H1 (cell line): ENCODE data around the gene ATP2B1. TPM values are rescaled to one million over a fixed set of nuclear protein-coding genes. Genes with fewer than 3 reads are reported as not detected.

Source experiments
- CTCF ChIA-PET: fragments of 300-600 bp; sonication (Branson Sonifier 250); formaldehyde crosslinking; loops from one replicate; lab custom pipeline; 2021; ENCODE audit not compliant: partially characterized antibody; lab: Charles Lee
- POLR2A ChIA-PET: fragments of 300-600 bp; sonication (Branson Sonifier 250); formaldehyde crosslinking; loops from one replicate; lab custom pipeline; 2021; ENCODE audit warnings: inconsistent platforms; ENCODE audit not compliant: partially characterized antibody; lab: Charles Lee
- DNase-seq, 2 experiments: peaks; one replicate each; pipeline versions ENCODE4 v3.0.0 to v3.0.0-alpha.2; 2010 to 2022; ENCODE audit warnings: low spot score in 2 of 2, low read depth in 1 of 2, mixed read lengths in 1 of 2
- FAIRE-seq: peaks from 2 replicates; lab custom pipeline; 2011; peaks lifted over from hg19 to GRCh38; lab: Jason Lieb, UNC
- H2AFZ ChIP-seq: 2 replicates; pipeline ENCODE4 v1.8.1; 2012; ENCODE audit warnings: low read length, inconsistent platforms
- H2AK5ac ChIP-seq: 2 replicates; pipeline ENCODE4 v1.6.1; 2013; ENCODE audit warnings: low read depth, low read length
- H2BK120ac ChIP-seq: replicated peaks from 2 replicates; pipeline ENCODE3; 2013; ENCODE audit warnings: low read depth, low read length, inconsistent platforms
- H2BK12ac ChIP-seq: 2 replicates; pipeline ENCODE4 v1.6.1; 2013; ENCODE audit warnings: low read depth, low read length
- H2BK15ac ChIP-seq: 2 replicates; pipeline ENCODE4 v1.6.1; 2013; ENCODE audit warnings: low read length
- H2BK20ac ChIP-seq: 2 replicates; pipeline ENCODE4 v1.6.1; 2013; ENCODE audit warnings: low read length
- H2BK5ac ChIP-seq: 2 replicates; pipeline ENCODE4 v1.6.1; 2013; ENCODE audit warnings: low read depth, low read length
- H3K14ac ChIP-seq: 2 replicates; pipeline ENCODE4 v1.6.1; 2013; ENCODE audit warnings: inconsistent platforms; ENCODE audit not compliant: insufficient read length
- H3K18ac ChIP-seq: 2 replicates; pipeline ENCODE4 v1.6.1; 2013; ENCODE audit warnings: low read length; ENCODE audit errors: extremely low read depth
- H3K23ac ChIP-seq: 2 replicates; pipeline ENCODE4 v1.6.1; 2013; ENCODE audit warnings: inconsistent platforms; ENCODE audit not compliant: insufficient read length
- H3K23me2 ChIP-seq: 2 replicates; pipeline ENCODE4 v1.6.1; 2013; ENCODE audit warnings: low read depth, low read length
- H3K27ac ChIP-seq: 2 replicates; pipeline ENCODE4 v1.6.1; 2011; ENCODE audit warnings: low read depth, low read length, inconsistent platforms
- H3K27me3 ChIP-seq, 4 experiments: replicated peaks in 1 of 4; 1 replicate in 1 of 4; 2 replicates in 3 of 4; pipeline versions ENCODE4 v1.6.1 to v1.8.1; 2011 to 2013; ENCODE audit warnings: low read length in 3 of 4, mild to moderate bottlenecking in 3 of 4, inconsistent platforms in 2 of 4, mixed read lengths in 2 of 4, moderate library complexity in 1 of 4; ENCODE audit not compliant: control insufficient read depth in 3 of 4, insufficient read depth in 3 of 4; ENCODE audit errors: extremely low read depth in 1 of 4
- H3K36me3 ChIP-seq, 4 experiments: 2 replicates each; pipeline versions ENCODE4 v1.6.1 to v1.8.1; 2011 to 2013; ENCODE audit warnings: mild to moderate bottlenecking in 4 of 4, low read length in 3 of 4, moderate library complexity in 2 of 4, control low read depth in 1 of 4, inconsistent platforms in 1 of 4; ENCODE audit not compliant: insufficient read depth in 4 of 4, control insufficient read depth in 2 of 4
- H3K4ac ChIP-seq: replicated peaks from 2 replicates; pipeline ENCODE3; 2013; ENCODE audit warnings: low read length, low read depth, mixed read lengths, inconsistent platforms; ENCODE audit not compliant: insufficient read length
- H3K4me1 ChIP-seq, 4 experiments: replicated peaks in 1 of 4; 1 replicate in 1 of 4; 2 replicates in 3 of 4; pipeline versions ENCODE4 v1.6.1 to v1.8.1; 2011 to 2013; ENCODE audit warnings: low read length in 3 of 4, inconsistent platforms in 2 of 4, mixed read lengths in 1 of 4; ENCODE audit not compliant: insufficient read depth in 4 of 4, control insufficient read depth in 3 of 4
- H3K4me2 ChIP-seq, 2 experiments: 2 replicates each; pipeline versions ENCODE4 v1.6.1 to v1.8.1; 2011 to 2013; ENCODE audit warnings: low read depth in 2 of 2, low read length in 2 of 2, control low read depth in 1 of 2, inconsistent platforms in 1 of 2, mild to moderate bottlenecking in 1 of 2; ENCODE audit not compliant: insufficient read depth in 1 of 2
- H3K4me3 ChIP-seq, 4 experiments: fragments of 200-600, 300-600 bp in 1 of 4; sonication (generic), shearing (Covaris generic), sonication (Bioruptor Twin) in 1 of 4; 2 replicates each; pipeline versions ENCODE4 v1.5.1 to v1.8.1; 2011 to 2016; ENCODE audit warnings: low read length in 4 of 4, low read depth in 3 of 4, control low read depth in 2 of 4, inconsistent platforms in 2 of 4, mild to moderate bottlenecking in 2 of 4, mixed read lengths in 1 of 4, moderate library complexity in 1 of 4; ENCODE audit not compliant: insufficient read depth in 2 of 4; ENCODE audit errors: extremely low read depth in 1 of 4
- H3K56ac ChIP-seq: replicated peaks from 2 replicates; pipeline ENCODE3; 2013; ENCODE audit warnings: low read depth, mild to moderate bottlenecking, mixed read lengths, low read length, inconsistent platforms; ENCODE audit not compliant: insufficient read length
- H3K79me1 ChIP-seq: 2 replicates; pipeline ENCODE4 v1.6.1; 2013; ENCODE audit warnings: low read depth, low read length, control low read depth
- H3K79me2 ChIP-seq, 2 experiments: 2 replicates each; pipeline versions ENCODE4 v1.6.1 to v1.8.1; 2012 to 2013; ENCODE audit warnings: low read length in 2 of 2, mild to moderate bottlenecking in 2 of 2, inconsistent platforms in 1 of 2; ENCODE audit not compliant: insufficient read depth in 2 of 2, control insufficient read depth in 1 of 2
- H3K9ac ChIP-seq, 4 experiments: replicated peaks in 1 of 4; 1 replicate in 1 of 4; 2 replicates in 3 of 4; pipeline versions ENCODE4 v1.6.1 to v1.8.1; 2011 to 2013; ENCODE audit warnings: low read depth in 3 of 4, low read length in 3 of 4, control low read depth in 2 of 4, mild to moderate bottlenecking in 2 of 4, moderate library complexity in 2 of 4, inconsistent platforms in 1 of 4; ENCODE audit errors: extremely low read depth in 1 of 4
- H3K9me3 ChIP-seq, 2 experiments: 2 replicates each; pipeline versions ENCODE4 v1.6.1 to v1.8.1; 2012 to 2013; ENCODE audit warnings: mild to moderate bottlenecking in 2 of 2, moderate library complexity in 2 of 2, control low read depth in 1 of 2, inconsistent platforms in 1 of 2, low read depth in 1 of 2, low read length in 1 of 2, mixed read lengths in 1 of 2; ENCODE audit not compliant: insufficient read depth in 2 of 2
- H4K20me1 ChIP-seq, 2 experiments: replicated peaks in 1 of 2; 2 replicates each; pipeline versions ENCODE3 to v1.8.1; 2011 to 2013; ENCODE audit warnings: inconsistent platforms in 2 of 2, low read length in 2 of 2, mild to moderate bottlenecking in 1 of 2; ENCODE audit not compliant: insufficient read depth in 2 of 2, control insufficient read depth in 1 of 2
- H4K5ac ChIP-seq: 2 replicates; pipeline ENCODE4 v1.6.1; 2013; ENCODE audit warnings: low read length, low read depth, mixed read lengths, inconsistent platforms; ENCODE audit not compliant: insufficient read length
- H4K8ac ChIP-seq: 2 replicates; pipeline ENCODE4 v1.8.0; 2013; ENCODE audit warnings: mild to moderate bottlenecking, moderate library complexity, low read length, inconsistent platforms; ENCODE audit not compliant: insufficient read depth; ENCODE audit errors: extremely low read depth
- H4K91ac ChIP-seq: replicated peaks from 2 replicates; pipeline ENCODE3; 2013; ENCODE audit warnings: low read length, mixed read lengths, inconsistent platforms; ENCODE audit not compliant: insufficient read length
- CEBPB ChIP-seq: IDR thresholded peaks from 2 replicates; pipeline ENCODE4 v1.6.1; 2012; ENCODE audit warnings: low read depth, low read length
- CTBP2 ChIP-seq: IDR thresholded peaks from 2 replicates; pipeline ENCODE4 v1.7.0; 2011; ENCODE audit warnings: borderline replicate concordance, mild to moderate bottlenecking, moderate library complexity, mixed read lengths, low read length; ENCODE audit not compliant: insufficient read depth, insufficient read length
- JUN ChIP-seq: IDR thresholded peaks from 2 replicates; pipeline ENCODE4 v1.6.1; 2011; ENCODE audit warnings: low read depth, mild to moderate bottlenecking, improper control_type of control experiment, low read length
- MAFK ChIP-seq: IDR thresholded peaks from 2 replicates; pipeline ENCODE4 v1.6.1; 2012; ENCODE audit warnings: low read depth, mild to moderate bottlenecking, improper control_type of control experiment, low read length
- NRF1 ChIP-seq: IDR thresholded peaks from 2 replicates; pipeline ENCODE4 v1.6.1; 2011; ENCODE audit warnings: mild to moderate bottlenecking, low read depth, low read length, improper control_type of control experiment
- RNF2 ChIP-seq: fragments of 200-900, 300-1000 bp; sonication (generic); IDR thresholded peaks from 2 replicates; pipeline ENCODE4 v1.7.1; 2016; ENCODE audit warnings: borderline replicate concordance, low read depth, mild to moderate bottlenecking, antibody characterized with exemption, low read length; ENCODE audit not compliant: poor library complexity, severe bottlenecking; ENCODE audit errors: missing control alignments
- SAP30 ChIP-seq: fragments of 300-600 bp; sonication (generic); IDR thresholded peaks from 2 replicates; pipeline ENCODE4 v1.7.1; 2012; ENCODE audit warnings: low read length, moderate library complexity, mild to moderate bottlenecking, inconsistent platforms; ENCODE audit not compliant: insufficient read depth, insufficient replicate concordance
- SIN3A ChIP-seq, 2 experiments: IDR thresholded peaks in 1 of 2; conservative IDR thresholded peaks in 1 of 2; 2 replicates each; pipeline ENCODE4 v1.6.1; 2011 to 2012; ENCODE audit warnings: low read length in 2 of 2, improper control_type of control experiment in 1 of 2, low read depth in 1 of 2, mild to moderate bottlenecking in 1 of 2
- SP2 ChIP-seq: IDR thresholded peaks from 2 replicates; pipeline ENCODE4 v1.6.1; 2012; ENCODE audit warnings: mild to moderate bottlenecking, low read length, inconsistent platforms
- SP4 ChIP-seq: IDR thresholded peaks from 2 replicates; pipeline ENCODE4 v1.6.1; 2012; ENCODE audit warnings: low read length, inconsistent platforms
- TBP ChIP-seq: IDR thresholded peaks from 2 replicates; pipeline ENCODE4 v1.6.1; 2011; ENCODE audit warnings: low read depth, low read length, improper control_type of control experiment
- TEAD4 ChIP-seq: IDR thresholded peaks from 2 replicates; pipeline ENCODE4 v1.6.1; 2012; ENCODE audit warnings: low read depth, low read length, inconsistent platforms, mixed read lengths
- WGBS, 2 experiments: shearing (Covaris generic) in 1 of 2; methylation state at CpG; one replicate each; pipeline versions ENCODE4 v1.1.6 to v1.1.7; 2013 to 2015; ENCODE audit warnings: low lambda C conversion rate in 2 of 2, mixed read lengths in 2 of 2, inconsistent platforms in 1 of 2, low coverage in 1 of 2, missing lambda C conversion rate in 1 of 2; ENCODE audit not compliant: insufficient replicate concordance in 2 of 2, insufficient coverage in 1 of 2, insufficient read length in 1 of 2; ENCODE audit errors: extremely low coverage in 1 of 2, missing lambda C conversion rate in 1 of 2; 5-methylcytosine and 5-hydroxymethylcytosine counted together
- polyA plus RNA-seq, 7 experiments: library from polyadenylated mRNA; depleted of rRNA in 3 of 7; stranded (reverse) in 5 of 7; unstranded in 2 of 7; fragments of >200 nt in 5 of 7; fragments of 200-250 nt in 2 of 7; gene quantifications; 1 replicate in 5 of 7; 2 replicates in 1 of 7; 4 replicates in 1 of 7; pipeline versions ENCODE4 v1.2.1 to v1.2.3, GENCODE V29; 2011 to 2013; ENCODE audit warnings: missing spikeins in 2 of 7, mixed read lengths in 2 of 7
- total RNA-seq: library from RNA; stranded (reverse); fragmentation: NEBNext Ultra II Directional; extraction: Animal tissue kit (Norgen Biotek cat#: 25700); gene quantifications from 2 replicates; pipeline ENCODE4 v1.2.1, GENCODE V29; 2021
- TF ChIP-seq, protein P1 (sequence below): IDR thresholded peaks from 2 replicates; pipeline ENCODE4 v1.6.1; 2011; ENCODE audit warnings: low read length, improper control_type of control experiment

Gene ATP2B1
- total and polyA plus RNA-seq, 2 of the 8 experiments (the other 6 are each of a cell fraction or from before 2014, with no cell fraction given), result 4.3 to 32.0 TPM

DNA sequence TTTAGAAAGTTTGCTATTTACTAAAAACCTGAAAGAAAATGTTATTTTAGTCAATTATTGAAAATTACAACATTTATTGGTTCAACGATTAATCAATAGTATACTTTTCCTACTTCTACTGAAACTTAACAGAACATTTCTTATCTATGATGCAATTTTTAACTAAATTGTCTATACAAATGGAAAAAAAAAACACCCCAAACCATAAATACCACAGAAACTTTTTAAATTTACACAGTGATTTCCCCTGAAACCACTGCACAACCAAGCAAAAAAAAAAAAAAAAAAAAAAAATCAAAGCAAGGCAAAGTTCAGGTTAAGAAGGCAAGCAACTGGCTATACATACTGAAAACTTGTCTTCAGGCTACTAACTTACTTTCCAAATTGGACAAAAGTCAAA, 110.9 kb downstream of the ATP2B1 start:
- H3K9ac ChIP-seq, result no peak overlapping the region
- H3K4me3 ChIP-seq, result no peak overlapping the region
- H2BK12ac ChIP-seq, result no peak overlapping the region
- no peaks in the 10 kb centered on the region for H3K9me3 ChIP-seq
- no peak overlapping the region for H4K8ac ChIP-seq
- H2BK15ac ChIP-seq, result no peak overlapping the region
- no peak overlapping the region for H4K5ac ChIP-seq
- 97% methylated on average over 1 of the region's 1 CpG; no CpG with 5 or more reads in 1 of the 2 experiments for WGBS, 2 experiments
- FAIRE-seq, result no peak
- H3K4ac ChIP-seq, result no peak overlapping the region
- H3K79me1 ChIP-seq, result no peaks in the 10 kb centered on the region
- no peak overlapping the region for H3K14ac ChIP-seq
- no peak overlapping the region for H4K91ac ChIP-seq
- no peak overlapping the region for H2BK20ac ChIP-seq
- no peaks in the 10 kb centered on the region for H3K23me2 ChIP-seq
- H3K23ac ChIP-seq, result no peak overlapping the region
- POLR2A ChIA-PET, result no interaction called here
- no peak overlapping the region for H2BK120ac ChIP-seq
- H3K27ac ChIP-seq, result no peak overlapping the region
- DNase-seq, result no peak
- H2BK5ac ChIP-seq, result no peak overlapping the region
- no peak overlapping the region for H2AK5ac ChIP-seq
- H3K27me3 ChIP-seq, result no peaks in the 10 kb centered on the region
- H3K4me2 ChIP-seq, result no peak overlapping the region
- peaks cover 0 to 4% (median under 1%) of the 10 kb centered on the region in 4 experiments; a peak in 2 of 8 replicates for H3K36me3 ChIP-seq
- no peak overlapping the region for H3K56ac ChIP-seq
- no peak overlapping the region for H3K18ac ChIP-seq
- CTCF ChIA-PET, result interaction anchor here (0.6 to 2.0 kb wide), 3 partner anchors 54 to 1670 kb away, joined by 3 to 4 read pairs (median 4); no protein-coding TSS in a partner anchor
- no peaks in the 10 kb centered on the region for H4K20me1 ChIP-seq
- H2AFZ ChIP-seq, result no peak overlapping the region
- H3K79me2 ChIP-seq, result no peaks in the 10 kb centered on the region
- peaks cover 0 to 8% (median 2%) of the 10 kb centered on the region in 4 experiments; a peak in 3 of 7 replicates for H3K4me1 ChIP-seq
- TF ChIP-seq MAFK (no peak), CTBP2 (no peak), CEBPB (no peak), JUN (no peak), TEAD4 (no peak), SIN3A (conservative IDR thresholded peaks at IDR 0.05 in 1 of 2, IDR thresholded peaks at IDR 0.05 in 1 of 2; ENCODE audit: low read depth in 1 of 2, low read length in 2 of 2) (no peak), NRF1 (no peak), SP2 (no peak), RNF2 (no peak), TBP (no peak), SAP30 (no peak), SP4 (no peak)
- TF ChIP-seq, protein P1, sequence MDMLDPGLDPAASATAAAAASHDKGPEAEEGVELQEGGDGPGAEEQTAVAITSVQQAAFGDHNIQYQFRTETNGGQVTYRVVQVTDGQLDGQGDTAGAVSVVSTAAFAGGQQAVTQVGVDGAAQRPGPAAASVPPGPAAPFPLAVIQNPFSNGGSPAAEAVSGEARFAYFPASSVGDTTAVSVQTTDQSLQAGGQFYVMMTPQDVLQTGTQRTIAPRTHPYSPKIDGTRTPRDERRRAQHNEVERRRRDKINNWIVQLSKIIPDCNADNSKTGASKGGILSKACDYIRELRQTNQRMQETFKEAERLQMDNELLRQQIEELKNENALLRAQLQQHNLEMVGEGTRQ, result no peak
